ENCODE results near the gene MYO9B.
"Not testable (repeated sequence)": the region's sequence is repeated elsewhere in the genome, so short reads cannot be mapped to it uniquely, and the experiment has no call there.

The MYO9B gene

DNA sequence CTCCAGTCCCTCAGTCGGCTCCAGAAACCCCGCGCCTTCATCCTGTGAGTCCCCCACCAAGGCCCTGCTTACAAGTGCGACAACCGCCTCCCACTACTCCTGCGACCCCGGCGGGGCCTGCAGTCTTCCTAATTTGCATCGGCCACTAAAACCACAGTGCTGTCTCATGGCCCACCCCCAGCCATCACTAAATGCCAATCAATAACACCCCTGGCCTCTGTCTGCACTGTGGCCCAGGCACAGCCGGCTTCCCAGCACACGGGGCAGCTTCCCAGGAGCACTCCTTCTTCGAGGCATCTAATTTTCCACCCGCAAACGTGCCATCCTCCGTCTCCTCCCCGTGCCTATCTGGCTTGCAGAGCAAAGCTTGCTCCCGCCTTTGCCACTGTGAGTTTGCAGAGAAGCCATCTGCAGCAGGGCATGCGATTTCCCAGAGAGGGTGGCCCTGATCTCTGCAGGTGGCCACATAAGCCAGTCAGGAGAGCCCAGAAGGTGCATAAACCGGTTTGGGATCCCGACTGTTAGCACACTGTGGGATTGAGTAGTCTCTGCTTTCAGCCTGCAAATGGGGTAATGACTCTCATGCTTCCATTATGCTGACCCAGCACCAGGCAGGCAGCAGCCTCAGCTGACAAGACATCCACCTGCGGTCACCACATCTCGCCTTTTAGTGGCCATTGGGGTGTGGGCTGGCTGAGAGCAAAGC lies 105.6 kb downstream of the MYO9B start:
- DNase-seq (ENCODE audit: low read depth in 2 of 2): no peak

DNA sequence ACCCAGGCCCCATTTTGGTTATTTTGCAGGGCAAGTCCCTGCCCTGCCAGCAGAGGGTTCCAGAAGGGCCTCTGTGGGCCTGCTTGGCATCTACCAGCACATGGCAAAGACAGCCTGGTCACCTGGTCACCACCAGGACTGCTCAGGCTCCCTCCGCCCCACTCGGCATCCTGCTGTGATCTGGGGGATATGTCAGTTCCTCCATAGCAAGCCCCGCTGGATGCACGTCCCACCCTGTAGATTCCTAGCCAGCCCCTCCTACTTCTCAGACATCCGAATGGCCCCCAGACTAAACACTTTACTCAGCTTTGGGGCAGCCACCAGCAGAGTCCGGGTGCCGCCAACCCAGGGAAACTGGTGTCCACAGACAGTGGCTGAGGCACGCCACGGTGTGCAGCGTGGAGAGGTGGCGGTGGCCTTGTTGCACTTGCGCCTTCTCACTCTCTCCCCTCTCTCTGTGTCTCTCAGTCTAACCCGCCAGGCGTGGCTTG lies 107.7 kb downstream of the MYO9B start:
- peak in 1 of 2 donors; percentile 7 for DNase-seq (ENCODE audit: low read depth in 2 of 2)

DNA sequence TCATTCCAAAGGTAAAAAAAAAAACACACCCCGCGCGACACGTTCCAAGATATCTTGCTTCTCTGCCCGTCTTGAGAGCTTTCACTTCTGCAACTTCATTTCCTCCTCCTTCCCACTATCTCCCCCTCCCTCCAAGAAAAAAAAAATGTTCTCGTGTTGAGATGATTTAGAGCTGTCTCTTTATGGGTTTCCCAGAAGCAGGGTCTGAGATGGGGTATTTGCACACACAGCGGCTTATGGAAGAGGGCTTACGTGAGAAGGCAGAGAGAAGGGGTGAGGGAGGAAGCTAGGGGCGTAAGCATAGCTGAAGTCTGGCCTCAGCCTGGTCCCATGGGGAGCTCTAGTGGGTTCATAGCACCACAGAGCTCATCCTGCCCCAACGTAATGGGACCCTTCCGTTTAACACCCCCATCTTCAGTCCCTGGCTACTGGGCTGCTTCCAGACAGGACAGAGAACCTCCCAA lies 108.3 kb downstream of the MYO9B start:
- no peak for DNase-seq (ENCODE audit: low read depth in 2 of 2)

DNA sequence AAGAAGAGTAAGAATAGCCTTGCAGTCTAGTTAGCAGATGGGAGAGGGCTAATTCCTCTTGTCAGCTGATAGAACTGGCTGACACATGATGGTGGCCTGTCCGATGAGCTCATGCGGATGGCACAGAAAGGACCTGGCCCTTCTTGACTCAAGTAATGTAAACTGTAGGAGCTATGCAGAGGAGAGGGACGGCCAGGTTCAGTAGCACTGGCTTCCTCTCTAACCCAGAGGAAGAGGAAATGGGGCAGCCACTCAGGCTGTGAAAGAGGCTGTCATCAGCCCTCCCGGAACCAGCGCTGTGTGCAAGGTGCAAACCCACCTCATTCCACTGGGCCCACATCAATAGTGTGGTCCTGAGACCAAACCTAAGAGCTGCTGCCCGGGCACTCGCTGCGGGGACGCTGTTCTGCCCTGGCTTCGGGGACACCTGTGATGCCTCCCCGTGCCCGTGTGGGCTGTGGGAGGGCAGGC lies 108.8 kb downstream of the MYO9B start:
- DNase-seq (ENCODE audit: low read depth in 2 of 2): peak in 1 of 2 donors; percentile 20

DNA sequence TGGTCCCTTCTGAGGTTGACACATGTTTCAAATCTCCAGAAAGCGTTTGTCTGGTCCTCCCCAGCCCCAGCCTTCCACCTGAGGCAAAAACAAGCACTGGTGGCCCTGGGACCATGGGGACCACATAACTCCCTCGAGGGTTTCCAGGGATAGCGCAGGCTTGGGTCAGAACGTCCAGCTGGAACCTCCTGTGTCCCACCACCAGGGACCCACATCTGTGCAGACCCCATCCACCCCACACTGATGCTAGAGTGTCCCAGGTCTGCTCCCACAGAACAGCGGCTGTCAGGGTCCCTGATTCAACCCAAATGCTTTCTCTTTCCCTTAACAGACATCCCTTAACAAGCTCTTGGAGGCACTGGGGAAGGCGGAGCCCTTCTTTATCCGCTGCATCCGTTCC lies 110.0 kb downstream of the MYO9B start:
- no peak for DNase-seq (ENCODE audit: low read depth in 2 of 2)

DNA sequence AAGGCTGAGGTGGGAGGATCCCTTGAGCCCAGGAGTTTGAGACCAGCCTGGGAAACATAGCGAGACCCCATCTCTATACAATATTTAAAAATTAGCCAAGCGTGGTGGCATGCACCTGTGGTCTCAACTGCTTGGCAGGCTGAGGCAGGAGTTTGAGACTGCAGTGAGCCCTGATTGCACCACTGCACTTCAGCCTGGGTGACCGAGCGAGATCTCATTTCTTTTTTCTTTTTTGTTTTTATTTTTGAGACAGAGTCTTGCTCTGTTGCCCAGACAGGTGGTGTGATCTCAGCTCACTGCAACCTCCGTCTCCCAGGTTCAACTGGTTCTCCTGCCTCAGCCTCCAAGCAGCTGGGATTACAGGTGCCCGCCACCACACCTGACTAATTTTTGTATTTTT lies 116.2 kb downstream of the MYO9B start:
- DNase-seq (ENCODE audit: low read depth in 2 of 2): not testable (repeated sequence)

DNA sequence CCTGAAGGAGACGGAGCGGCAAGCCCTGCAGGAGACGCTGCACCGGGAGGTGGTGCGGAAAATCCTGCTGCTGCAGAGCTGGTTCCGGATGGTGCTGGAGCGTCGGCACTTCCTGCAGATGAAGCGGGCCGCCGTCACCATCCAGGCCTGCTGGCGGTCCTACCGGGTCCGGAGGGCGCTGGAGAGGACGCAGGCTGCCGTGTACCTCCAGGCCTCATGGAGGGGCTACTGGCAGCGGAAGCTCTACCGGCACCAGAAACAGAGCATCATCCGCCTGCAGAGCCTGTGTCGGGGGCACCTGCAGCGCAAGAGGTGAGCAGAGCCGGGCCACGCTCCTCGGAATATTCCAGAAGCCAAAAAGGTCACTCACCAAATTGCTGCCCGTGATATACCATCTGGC lies 117.2 kb downstream of the MYO9B start:
- DNase-seq (ENCODE audit: low read depth in 2 of 2): no peak

DNA sequence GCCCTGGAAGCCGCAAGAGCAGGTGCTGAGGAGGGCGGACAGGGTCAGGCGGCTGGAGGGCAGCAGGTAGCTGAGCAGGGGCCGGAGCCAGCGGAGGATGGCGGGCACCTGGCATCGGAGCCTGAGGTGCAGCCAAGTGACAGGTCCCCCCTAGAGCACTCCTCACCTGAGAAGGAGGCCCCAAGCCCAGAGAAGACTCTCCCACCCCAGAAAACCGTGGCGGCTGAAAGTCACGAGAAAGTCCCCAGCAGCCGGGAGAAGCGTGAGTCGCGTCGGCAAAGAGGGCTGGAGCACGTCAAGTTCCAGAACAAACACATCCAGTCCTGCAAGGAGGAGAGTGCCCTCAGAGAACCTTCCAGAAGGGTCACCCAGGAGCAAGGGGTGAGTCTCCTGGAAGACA lies 119.0 kb downstream of the MYO9B start:
- no peak for DNase-seq (ENCODE audit: low read depth in 2 of 2)

DNA sequence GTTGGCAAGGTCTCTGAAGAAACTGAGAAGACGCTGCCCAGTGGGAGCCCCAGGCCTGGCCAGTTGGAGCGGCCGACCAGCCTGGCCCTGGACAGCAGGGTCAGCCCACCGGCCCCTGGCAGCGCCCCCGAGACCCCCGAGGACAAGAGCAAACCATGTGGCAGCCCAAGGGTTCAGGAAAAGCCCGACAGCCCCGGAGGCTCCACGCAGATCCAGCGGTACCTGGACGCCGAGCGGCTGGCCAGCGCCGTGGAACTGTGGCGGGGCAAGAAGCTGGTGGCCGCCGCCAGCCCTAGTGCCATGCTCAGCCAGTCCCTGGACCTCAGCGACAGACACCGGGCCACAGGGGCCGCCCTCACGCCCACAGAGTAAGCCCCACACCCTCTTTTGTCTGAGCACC lies 119.5 kb downstream of the MYO9B start:
- DNase-seq (ENCODE audit: low read depth in 2 of 2): no peak

DNA sequence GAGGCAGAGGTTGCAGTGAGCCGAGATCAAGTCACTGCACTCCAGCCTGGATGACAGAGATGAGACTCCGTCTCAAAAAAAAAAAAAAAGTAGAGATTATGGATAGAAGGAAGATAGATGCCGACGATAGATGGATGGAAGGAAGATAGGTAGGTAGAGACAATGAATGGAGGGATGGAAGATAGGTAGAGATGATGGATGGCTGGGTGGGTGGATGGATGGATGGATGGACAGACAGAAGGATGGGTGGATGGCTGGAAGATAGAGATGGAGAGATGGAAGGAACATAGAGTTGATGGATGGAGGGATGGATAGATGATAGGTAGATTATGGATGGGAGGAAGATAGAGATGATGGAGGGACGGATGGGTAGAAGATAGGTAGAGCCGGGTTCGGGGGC lies 121.0 kb downstream of the MYO9B start:
- DNase-seq (ENCODE audit: low read depth in 2 of 2): no peak

DNA sequence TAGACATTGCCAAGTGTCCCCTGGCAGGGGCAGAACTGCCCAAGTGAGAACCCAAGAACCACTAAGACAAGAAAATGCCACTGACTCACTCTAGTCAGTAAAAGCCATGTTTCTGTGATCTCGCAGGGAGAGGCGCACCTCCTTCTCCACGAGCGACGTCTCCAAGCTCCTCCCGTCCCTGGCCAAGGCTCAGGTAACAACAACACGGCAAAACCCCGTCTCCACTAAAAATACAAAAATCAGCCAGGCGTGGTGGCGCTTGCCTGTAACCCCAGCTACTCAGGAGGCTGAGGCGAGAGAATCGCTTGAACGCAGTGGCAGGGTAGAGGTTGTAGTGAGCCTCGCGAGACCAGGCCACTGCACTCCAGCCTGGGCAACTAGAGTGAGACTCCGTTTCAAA lies 122.1 kb downstream of the MYO9B start:
- DNase-seq (ENCODE audit: low read depth in 2 of 2): no peak

DNA sequence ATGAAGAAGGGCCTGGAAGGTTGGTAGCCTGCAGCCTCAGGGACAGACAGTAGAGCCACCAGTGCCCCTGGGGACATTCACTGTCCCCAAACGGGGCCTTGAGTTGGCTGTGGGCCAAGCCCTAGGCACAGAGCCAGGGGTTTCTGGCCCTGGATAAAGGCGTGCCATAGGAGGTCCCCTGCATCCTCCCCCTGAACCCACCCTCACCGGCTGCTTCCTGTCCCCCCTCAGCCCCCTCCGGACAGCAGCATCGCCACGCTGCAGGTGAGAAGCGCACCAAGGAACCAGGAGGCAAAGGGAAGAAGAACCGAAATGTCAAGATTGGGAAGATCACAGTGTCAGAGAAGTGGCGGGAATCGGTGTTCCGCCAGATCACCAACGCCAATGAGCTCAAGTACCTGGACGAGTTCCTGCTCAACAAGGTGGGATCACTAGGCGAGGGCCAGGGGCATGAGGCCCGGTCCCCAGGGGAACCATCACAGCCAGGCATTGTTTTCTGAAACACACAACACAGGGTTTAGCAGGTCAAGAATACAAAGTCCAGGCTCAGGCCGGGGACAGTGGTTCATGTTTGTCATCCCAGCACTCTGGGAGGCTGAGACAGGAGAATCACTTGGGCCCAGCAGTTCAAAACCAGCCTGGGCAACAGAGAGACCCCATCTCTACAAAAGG lies 125.0 kb downstream of the MYO9B start:
- DNase-seq (ENCODE audit: low read depth in 2 of 2): no peak

DNA sequence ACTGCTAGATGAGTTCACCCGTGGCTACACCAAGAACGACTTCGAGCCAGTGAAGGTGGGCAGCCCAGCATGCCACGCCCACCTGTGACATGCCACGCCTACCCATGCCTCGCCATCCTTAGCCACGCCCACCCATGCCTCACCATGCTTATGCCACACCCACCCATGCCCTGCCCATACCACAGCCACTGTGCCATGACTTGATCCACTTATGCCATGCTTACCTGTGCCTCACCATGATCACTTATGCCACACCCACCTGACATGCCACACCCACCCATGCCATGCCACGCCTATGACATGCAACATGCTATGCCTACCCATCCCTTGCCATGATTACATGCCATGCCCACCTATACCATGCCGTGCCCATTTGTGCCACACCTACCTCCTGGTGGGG lies 126.7 kb downstream of the MYO9B start:
- DNase-seq (ENCODE audit: low read depth in 2 of 2): no peak

DNA sequence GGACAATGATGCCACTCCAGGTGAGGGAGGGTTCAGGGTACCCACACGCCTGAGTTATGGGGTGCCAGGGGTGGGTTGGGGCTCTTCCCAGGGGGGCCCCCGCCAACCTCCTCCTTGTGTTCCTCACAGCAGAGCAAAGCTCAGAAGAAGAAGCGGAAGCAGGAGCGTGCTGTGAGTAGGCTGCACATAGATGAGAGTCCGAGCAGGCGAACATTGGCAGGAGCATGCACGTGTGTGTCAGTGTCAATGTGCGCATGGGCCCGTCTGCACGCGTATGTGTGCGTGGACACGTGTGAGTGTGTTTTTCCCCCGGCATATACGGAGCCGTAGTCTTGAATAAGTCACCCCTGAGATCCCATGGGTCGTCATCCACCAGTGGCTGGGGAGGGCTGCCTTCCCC lies 127.1 kb downstream of the MYO9B start:
- DNase-seq (ENCODE audit: low read depth in 2 of 2): no peak

DNA sequence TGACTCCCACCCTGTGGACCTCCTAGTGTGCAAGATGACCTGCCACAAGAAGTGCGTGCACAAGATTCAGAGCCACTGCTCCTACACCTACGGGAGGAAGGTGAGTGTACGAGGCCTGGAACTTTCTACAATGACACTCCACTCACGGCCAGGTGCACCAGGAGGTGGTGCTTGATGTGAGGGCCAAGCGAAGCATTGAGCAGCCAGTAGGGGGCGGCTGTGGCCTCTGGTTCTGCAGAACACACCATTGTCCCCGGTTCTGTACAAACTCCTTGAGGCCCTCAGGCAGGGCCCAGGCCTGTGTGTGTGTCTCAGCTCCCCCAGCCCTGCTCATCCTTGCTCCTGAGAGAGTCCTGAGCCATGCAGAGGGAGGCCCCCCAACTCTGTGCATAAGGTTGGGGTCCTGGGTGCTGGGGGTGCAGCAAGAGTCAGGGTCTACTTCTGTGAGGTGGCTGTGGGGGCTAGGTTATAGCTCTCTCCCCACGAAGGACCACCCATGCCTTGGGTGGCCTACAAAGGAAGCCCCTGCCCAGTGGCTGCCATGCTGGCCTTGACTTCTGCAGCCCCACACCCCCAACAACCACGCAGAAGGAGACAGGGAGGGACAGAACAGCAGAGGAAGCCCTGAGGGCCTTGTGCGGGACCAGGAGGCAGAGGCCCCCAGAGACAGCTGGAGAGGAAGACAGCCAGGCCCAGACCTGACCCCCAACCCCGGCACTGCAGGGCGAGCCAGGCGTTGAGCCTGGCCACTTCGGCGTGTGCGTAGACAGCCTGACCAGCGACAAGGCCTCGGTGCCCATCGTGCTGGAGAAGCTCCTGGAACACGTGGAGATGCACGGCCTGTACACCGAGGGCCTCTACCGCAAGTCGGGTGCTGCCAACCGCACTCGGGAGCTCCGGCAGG lies 129.9 kb downstream of the MYO9B start:
- peak in 1 of 2 donors; percentile 51 for DNase-seq (ENCODE audit: low read depth in 2 of 2)

DNA sequence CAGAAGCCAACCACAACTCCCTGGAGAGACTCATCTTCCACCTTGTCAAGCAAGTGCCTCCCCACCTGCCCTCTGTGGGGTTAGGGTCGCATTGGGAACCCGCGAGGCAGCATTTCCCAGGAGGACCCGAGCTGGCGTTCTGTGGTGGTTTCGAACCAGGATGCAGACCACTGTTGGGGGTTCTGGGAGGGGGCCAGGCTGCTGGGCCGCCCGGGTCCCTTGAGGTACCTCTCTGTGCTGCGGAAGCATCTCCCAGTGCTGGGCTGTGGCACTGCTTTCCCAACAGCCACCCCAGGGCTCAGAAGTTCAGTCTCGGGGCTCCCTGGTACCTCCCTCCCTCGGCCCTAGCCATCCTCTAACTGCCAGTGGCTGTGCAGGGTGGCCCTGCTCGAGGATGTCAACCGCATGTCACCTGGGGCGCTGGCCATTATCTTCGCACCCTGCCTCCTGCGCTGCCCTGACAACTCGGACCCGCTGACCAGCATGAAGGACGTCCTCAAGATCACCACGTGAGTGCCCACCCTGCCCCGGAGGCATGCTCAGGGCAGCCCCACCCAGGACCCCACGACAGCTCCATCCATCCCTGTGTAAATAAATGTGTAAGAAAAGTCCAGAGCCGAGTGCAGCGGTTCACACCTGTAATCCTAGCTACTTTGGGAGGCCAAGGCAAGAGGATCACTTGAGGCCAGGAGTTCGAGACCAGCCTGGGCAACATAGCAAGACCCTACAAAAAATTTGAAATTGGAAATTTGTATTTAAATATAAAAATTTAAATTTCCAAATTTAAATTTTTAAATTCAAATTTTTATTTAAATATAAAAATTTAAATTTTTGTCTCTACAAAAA lies 131.4 kb downstream of the MYO9B start:
- no peak for DNase-seq (ENCODE audit: low read depth in 2 of 2)

DNA sequence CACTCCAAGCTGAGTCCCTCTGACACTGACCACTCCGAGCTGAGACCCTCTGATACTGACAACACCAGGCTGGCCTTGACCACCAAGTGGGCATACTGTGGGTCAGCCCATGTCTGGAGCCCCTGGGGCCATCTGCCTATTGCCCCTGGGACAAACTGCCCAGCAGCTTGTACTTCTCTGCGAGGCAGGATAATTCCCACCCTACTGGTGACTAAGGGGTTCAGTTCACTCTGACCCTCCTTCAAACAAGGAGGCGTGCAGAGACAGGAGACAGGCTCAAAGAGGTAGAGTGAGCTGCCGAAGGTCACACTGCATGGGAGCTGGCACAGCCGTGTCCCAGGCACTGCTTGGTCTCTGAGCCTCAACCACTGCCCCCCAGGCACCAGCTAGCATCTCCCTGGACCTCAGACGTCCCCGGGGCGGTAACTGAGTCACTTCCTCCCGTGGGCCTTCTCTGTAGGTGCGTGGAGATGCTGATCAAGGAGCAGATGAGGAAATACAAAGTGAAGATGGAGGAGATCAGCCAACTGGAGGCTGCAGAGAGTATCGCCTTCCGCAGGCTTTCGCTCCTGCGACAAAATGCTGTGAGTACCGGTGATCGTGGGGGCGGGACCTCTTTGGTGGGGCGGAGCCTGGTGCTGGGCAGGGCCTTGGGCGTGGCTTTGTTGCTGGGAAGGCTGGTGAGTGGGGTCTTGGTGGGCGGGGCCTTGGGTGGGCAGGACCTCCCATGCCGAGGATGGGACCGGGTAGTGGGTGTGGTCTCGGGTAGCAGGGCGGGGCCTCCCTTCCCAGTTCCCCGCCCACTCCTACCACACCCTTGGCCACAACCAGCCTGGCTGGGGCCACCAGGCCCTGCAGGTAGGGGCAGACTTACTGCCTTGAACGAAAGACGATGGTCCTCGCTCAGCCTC lies 133.8 kb downstream of the MYO9B start:
- peak; percentile 50 to 63 for DNase-seq (ENCODE audit: low read depth in 2 of 2)

DNA sequence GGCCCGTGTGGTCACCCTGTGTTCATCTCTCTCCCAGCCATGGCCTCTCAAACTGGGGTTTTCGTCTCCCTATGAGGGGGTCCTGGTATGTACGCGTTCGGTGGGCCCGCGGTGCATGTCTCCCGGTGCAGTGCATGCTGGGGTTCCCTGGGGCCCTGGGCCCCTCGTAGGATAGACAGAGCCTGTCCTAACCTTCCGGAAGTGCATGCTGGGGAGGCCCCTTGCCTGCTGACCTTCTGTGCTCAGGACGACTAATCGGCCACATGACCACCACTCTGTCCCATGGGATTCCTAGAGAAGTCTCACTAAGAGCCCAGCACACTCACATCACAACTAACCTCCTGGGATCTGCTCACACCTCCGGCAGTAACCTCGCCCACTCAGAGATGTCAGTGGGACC lies 134.7 kb downstream of the MYO9B start:
- no peak for DNase-seq (ENCODE audit: low read depth in 2 of 2)

DNA sequence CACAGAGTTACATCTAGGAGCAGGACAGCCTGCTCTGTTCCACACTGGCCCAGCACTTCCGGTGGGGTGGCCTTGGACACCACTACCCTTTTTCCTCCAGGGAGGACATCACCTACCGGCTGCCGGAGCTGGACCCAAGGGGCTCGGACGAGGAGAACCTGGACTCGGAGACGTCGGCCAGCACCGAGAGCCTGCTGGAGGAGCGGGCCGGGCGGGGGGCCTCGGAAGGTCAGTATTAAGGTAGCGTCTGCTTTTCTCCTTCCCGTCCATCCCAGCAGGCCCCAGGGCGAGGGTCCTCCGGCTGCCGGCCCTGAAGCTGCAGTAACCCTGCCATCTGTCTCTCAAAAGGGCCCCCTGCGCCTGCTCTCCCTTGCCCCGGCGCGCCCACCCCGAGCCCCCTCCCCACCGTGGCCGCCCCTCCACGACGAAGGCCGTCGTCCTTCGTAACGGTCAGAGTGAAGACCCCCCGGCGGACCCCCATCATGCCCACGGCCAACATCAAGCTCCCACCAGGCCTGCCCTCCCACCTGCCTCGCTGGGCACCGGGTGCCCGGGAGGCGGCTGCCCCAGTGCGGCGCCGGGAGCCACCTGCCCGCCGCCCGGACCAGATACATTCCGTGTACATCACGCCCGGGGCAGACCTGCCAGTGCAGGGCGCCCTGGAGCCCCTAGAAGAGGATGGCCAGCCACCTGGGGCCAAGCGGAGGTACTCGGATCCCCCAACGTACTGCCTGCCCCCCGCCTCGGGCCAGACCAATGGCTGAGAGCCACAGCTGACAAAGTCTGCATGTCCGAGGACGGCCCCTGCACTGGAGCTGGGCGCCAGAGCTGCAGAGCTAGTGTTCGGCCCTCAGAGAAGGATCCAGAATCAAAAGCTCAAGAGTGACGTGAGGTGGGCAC lies 136.2 kb downstream of the MYO9B start:
- DNase-seq (ENCODE audit: low read depth in 2 of 2): no peak

All from stimulated activated CD8-positive, alpha-beta memory T cell treated with anti-CD3 and anti-CD28 coated beads, Interleukin-2, amount 100 ng/mL, for 48 hours (primary cell).